K562 (cell line): ENCODE results near the gene PRCD. TPM values are rescaled to one million over a fixed set of nuclear protein-coding genes. Genes with fewer than 3 reads are reported as not detected.

Experiments
- CXXC5 ChIP-seq: fragments of 250-450 bp; sonication (Bioruptor Pico); IDR thresholded peaks from 2 replicates; pipeline ENCODE4 v1.8.0; 2022; ENCODE audit warnings: inconsistent platforms, mild to moderate bottlenecking, moderate library complexity
- DACH1 ChIP-seq: fragments of 450-650 bp; IDR thresholded peaks from 2 replicates; pipeline ENCODE4 v1.6.1; 2018; ENCODE audit not compliant: partially characterized antibody
- ERF ChIP-seq: fragments of 450-650 bp; formaldehyde crosslinking; IDR thresholded peaks from 2 replicates; pipeline ENCODE4 v1.4.0; 2020; ENCODE audit warnings: mild to moderate bottlenecking, mixed read lengths
- FOSL1 ChIP-seq: fragments of 200-800 bp; sonication (Bioruptor generic); conservative IDR thresholded peaks from 2 replicates; pipeline ENCODE4 v1.6.1; 2016; ENCODE audit warnings: missing genetic modification characterization, missing compliant biosample characterization
- RBM25 ChIP-seq: fragments of 200-400 bp; formaldehyde crosslinking; IDR thresholded peaks from 2 replicates; pipeline ENCODE4 v1.6.1; 2018; ENCODE audit warnings: low read length, low read depth, moderate library complexity; ENCODE audit not compliant: severe bottlenecking
- THRAP3 ChIP-seq: fragments of 450-650 bp; IDR thresholded peaks from 2 replicates; pipeline ENCODE4 v1.6.1; 2016; ENCODE audit warnings: mild to moderate bottlenecking, inconsistent platforms, borderline replicate concordance
- ZNF253 ChIP-seq: fragments of 250-450 bp; sonication (Bioruptor Pico); conservative IDR thresholded peaks from 2 replicates; pipeline ENCODE4 v1.6.1; 2021; ENCODE audit warnings: mild to moderate bottlenecking
- ZNF644 ChIP-seq: fragments of 200-800 bp; sonication (Bioruptor generic); IDR thresholded peaks from 2 replicates; pipeline ENCODE4 v1.6.1; 2016; ENCODE audit warnings: low read depth, missing genetic modification characterization, missing compliant biosample characterization
- ZNF785 ChIP-seq: fragments of 250-450 bp; sonication (Bioruptor Pico); IDR thresholded peaks from 2 replicates; pipeline ENCODE4 v1.4.0; 2020; ENCODE audit warnings: mild to moderate bottlenecking
- polyA plus RNA-seq, 8 experiments: library from polyadenylated mRNA; depleted of rRNA in 4 of 8; stranded (reverse) in 5 of 8; unstranded in 3 of 8; fragments of >200 nt; fragmentation: Nextera tagmentation in 2 of 8; fragmentation: Illumina TruSeq in 1 of 8; extraction: Ambion mirVana in 2 of 8; extraction: Trizol in 1 of 8; gene quantifications; 2 replicates each; pipeline versions ENCODE4 v1.2.1 to v1.2.3, GENCODE V29; 2011 to 2014; ENCODE audit warnings: inconsistent platforms in 1 of 8, missing spikeins in 1 of 8
- total RNA-seq, 7 experiments: library from RNA; depleted of rRNA in 6 of 7; stranded (reverse); fragments of >200 nt in 6 of 7; fragmentation: Illumina TruSeq in 2 of 7; extraction: Trizol in 2 of 7; gene quantifications; 2 replicates each; pipeline versions ENCODE4 v1.2.1 to v1.2.3, GENCODE V29; 2011 to 2021; ENCODE audit warnings: low replicate concordance in 1 of 7
- TF ChIP-seq, protein P1 (sequence below), 2 experiments: fragments of 450-650 bp; formaldehyde crosslinking in 1 of 2; IDR thresholded peaks; 2 replicates each; pipeline versions ENCODE4 v1.4.0 to v1.6.1; 2014 to 2020; ENCODE audit warnings: mild to moderate bottlenecking in 2 of 2, borderline replicate concordance in 1 of 2, low read depth in 1 of 2
- TF ChIP-seq, protein P2 (sequence below): conservative IDR thresholded peaks from 2 replicates; pipeline ENCODE4 v1.6.1; 2011; ENCODE audit warnings: low read depth, mild to moderate bottlenecking, low read length; ENCODE audit not compliant: control insufficient read depth
- TF ChIP-seq, protein P3 (sequence below): fragments of 250-450 bp; sonication (Bioruptor Pico); IDR thresholded peaks from 2 replicates; pipeline ENCODE4 v1.5.1; 2021; ENCODE audit warnings: mild to moderate bottlenecking
- TF ChIP-seq, protein P4 (sequence below): fragments of 450-650 bp; IDR thresholded peaks from 2 replicates; pipeline ENCODE4 v1.6.1; 2017; ENCODE audit warnings: mild to moderate bottlenecking, moderate library complexity
- TF ChIP-seq, protein P5 (sequence below): sonication (generic); formaldehyde crosslinking; IDR thresholded peaks from 2 replicates; pipeline ENCODE4 v1.8.0; 2022; ENCODE audit warnings: mild to moderate bottlenecking, missing genetic modification reagents

PRCD gene
- total and polyA plus RNA-seq, 9 of the 15 experiments (the other 6 are each of a cell fraction or from before 2014, with no cell fraction given): 0.20 to 0.25 (median 0.21) TPM; not detected in 6

DNA sequence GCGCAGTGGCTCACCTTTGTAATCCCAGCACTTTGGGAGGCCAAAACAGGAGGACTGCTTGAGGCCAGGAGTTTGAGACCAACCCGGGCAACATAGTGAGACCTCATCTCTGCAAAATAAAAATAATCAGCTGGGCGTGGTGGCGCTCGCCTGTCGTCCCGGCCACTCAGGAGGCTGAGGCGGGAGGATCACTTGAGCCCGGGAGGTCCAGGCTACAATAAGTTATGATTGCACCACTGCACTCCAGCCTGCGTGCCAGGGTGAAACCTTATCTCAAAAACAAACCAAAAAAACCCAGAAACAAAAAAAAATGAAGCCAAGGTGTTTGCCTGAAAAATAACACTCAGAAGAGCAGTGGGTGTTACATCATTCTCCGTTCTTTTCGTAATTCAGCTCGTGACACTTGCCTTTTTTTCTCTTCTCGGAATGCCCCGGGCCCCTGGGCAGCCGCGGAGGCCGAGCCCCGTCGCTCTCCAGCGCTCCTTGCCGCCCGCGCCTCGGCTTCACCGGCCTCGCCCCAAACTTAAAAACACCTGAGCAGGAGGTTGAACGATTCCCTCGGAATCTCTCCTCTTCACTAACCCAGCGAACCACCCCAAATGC, 17.0 kb downstream of the PRCD start (continued):
- TF ChIP-seq, protein P1, sequence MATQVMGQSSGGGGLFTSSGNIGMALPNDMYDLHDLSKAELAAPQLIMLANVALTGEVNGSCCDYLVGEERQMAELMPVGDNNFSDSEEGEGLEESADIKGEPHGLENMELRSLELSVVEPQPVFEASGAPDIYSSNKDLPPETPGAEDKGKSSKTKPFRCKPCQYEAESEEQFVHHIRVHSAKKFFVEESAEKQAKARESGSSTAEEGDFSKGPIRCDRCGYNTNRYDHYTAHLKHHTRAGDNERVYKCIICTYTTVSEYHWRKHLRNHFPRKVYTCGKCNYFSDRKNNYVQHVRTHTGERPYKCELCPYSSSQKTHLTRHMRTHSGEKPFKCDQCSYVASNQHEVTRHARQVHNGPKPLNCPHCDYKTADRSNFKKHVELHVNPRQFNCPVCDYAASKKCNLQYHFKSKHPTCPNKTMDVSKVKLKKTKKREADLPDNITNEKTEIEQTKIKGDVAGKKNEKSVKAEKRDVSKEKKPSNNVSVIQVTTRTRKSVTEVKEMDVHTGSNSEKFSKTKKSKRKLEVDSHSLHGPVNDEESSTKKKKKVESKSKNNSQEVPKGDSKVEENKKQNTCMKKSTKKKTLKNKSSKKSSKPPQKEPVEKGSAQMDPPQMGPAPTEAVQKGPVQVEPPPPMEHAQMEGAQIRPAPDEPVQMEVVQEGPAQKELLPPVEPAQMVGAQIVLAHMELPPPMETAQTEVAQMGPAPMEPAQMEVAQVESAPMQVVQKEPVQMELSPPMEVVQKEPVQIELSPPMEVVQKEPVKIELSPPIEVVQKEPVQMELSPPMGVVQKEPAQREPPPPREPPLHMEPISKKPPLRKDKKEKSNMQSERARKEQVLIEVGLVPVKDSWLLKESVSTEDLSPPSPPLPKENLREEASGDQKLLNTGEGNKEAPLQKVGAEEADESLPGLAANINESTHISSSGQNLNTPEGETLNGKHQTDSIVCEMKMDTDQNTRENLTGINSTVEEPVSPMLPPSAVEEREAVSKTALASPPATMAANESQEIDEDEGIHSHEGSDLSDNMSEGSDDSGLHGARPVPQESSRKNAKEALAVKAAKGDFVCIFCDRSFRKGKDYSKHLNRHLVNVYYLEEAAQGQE (IDR thresholded peaks at IDR 0.05; ENCODE audit: borderline replicate concordance): 0 out of 2 replicates have a peak, but pooled peaks have one; percentile 32
- TF ChIP-seq, protein P1 (CRISPR knock-in tag; IDR thresholded peaks at IDR 0.05; ENCODE audit: low read depth): no peak
- TF ChIP-seq CXXC5 (CRISPR knock-in tag): no peak; the same call in 1 of the 2 replicates
- TF ChIP-seq THRAP3: no peak
- TF ChIP-seq, protein P2, sequence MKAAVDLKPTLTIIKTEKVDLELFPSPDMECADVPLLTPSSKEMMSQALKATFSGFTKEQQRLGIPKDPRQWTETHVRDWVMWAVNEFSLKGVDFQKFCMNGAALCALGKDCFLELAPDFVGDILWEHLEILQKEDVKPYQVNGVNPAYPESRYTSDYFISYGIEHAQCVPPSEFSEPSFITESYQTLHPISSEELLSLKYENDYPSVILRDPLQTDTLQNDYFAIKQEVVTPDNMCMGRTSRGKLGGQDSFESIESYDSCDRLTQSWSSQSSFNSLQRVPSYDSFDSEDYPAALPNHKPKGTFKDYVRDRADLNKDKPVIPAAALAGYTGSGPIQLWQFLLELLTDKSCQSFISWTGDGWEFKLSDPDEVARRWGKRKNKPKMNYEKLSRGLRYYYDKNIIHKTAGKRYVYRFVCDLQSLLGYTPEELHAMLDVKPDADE: 0 out of 2 replicates have a peak, but pooled peaks have one; percentile 18
- TF ChIP-seq, protein P3, sequence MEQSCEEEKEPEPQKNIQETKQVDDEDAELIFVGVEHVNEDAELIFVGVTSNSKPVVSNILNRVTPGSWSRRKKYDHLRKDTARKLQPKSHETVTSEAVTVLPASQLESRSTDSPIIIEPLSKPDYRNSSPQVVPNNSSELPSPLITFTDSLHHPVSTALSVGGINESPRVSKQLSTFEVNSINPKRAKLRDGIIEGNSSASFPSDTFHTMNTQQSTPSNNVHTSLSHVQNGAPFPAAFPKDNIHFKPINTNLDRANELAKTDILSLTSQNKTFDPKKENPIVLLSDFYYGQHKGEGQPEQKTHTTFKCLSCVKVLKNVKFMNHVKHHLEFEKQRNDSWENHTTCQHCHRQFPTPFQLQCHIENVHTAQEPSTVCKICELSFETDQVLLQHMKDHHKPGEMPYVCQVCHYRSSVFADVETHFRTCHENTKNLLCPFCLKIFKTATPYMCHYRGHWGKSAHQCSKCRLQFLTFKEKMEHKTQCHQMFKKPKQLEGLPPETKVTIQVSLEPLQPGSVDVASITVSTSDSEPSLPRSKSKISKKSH (CRISPR knock-in tag): no peak
- TF ChIP-seq, protein P4, sequence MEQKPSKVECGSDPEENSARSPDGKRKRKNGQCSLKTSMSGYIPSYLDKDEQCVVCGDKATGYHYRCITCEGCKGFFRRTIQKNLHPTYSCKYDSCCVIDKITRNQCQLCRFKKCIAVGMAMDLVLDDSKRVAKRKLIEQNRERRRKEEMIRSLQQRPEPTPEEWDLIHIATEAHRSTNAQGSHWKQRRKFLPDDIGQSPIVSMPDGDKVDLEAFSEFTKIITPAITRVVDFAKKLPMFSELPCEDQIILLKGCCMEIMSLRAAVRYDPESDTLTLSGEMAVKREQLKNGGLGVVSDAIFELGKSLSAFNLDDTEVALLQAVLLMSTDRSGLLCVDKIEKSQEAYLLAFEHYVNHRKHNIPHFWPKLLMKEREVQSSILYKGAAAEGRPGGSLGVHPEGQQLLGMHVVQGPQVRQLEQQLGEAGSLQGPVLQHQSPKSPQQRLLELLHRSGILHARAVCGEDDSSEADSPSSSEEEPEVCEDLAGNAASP: no peak
- 0 out of 2 replicates have a peak, but pooled peaks have one; percentile 23 for TF ChIP-seq FOSL1 (tag)
- TF ChIP-seq RBM25: peak; percentile 23
- TF ChIP-seq, protein P5, sequence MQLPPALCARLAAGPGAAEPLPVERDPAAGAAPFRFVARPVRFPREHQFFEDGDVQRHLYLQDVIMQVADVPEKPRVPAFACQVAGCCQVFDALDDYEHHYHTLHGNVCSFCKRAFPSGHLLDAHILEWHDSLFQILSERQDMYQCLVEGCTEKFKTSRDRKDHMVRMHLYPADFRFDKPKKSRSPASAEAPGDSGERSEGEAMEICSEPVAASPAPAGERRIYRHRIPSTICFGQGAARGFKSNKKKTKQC (CRISPR knock-in tag): no peak
- 0 out of 2 replicates have a peak, but pooled peaks have one; percentile 16 for TF ChIP-seq ZNF644
- TF ChIP-seq ERF (CRISPR knock-in tag): no peak
- TF ChIP-seq ZNF253: no peak
- no peak for TF ChIP-seq DACH1
- no peak for TF ChIP-seq ZNF785 (CRISPR knock-in tag)
